Measurements from ENCODE around the gene RXRB.
"Not testable (repeated sequence)": the region's sequence is repeated elsewhere in the genome, so short reads cannot be mapped to it uniquely, and the experiment has no call there.

Gene RXRB

DNA sequence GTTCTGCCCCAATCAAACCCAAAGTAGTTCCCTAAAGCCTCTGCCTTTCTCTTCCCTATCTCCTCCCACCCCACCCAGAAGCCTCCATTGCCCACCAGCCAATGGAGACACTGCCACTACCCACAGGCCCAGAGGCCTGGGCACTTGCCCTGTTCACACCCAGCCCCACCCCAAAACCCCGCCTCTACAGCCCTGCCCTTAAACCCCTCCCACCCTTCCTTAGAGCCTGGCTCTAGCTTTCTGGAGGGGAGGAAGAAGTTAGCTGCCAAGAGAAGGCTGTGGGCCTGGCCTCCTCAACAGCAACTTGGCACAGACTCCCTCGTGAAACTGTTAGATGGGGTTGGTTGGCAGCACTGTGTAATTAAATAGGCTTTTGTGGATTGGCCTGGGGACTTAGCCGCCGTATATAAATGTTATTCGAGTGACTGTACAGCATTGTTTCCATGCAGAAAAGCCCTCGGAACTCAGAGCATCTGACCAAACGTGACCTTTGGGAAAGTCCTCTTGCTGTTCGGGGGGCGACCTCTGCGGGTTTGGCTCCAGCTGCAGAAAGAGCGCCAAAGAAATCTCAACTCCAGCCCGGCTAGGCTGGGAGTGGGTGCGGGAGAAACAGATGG lies 39.6 kb downstream of the RXRB start:
- no peak for DNase-seq

DNA sequence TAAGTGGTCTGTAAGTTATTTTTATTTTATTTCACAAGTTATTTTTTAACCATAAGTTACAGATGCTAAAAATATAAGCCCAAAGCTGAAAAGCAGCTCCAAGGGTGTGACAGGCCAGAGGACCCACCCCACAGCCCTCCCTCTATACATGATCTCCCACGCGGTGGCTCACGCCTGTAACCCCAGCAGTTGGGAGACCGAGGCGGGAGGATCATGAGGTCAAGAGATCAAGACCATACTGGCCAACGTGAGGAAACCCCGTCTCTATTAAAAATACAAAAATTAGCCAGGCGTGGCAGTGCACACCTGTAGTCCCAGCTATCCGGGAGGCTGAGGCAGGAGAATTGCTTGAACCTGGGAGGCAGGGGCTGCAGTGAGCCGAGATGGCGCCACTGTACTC lies 40.4 kb downstream of the RXRB start:
- DNase-seq, result no peak

DNA sequence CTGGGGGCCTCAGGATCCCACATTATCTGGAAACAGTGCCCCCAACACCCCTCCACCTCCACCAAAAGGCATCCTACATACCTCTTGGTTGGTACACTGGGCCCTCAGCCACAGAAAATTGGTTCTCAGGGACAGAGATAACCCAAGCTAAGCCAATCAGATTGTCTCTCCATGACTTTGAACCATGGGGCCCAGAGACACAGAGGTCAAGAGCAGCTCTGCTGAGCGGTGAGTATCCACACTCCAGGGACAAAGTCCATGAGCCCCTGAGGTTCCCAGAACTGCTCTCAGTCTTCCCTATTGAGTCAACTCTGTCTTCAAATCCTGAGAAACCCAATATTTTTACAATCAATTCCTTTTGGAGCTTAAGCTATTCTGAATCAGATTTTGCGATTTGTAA lies 43.5 kb downstream of the RXRB start:
- no peak for DNase-seq

DNA sequence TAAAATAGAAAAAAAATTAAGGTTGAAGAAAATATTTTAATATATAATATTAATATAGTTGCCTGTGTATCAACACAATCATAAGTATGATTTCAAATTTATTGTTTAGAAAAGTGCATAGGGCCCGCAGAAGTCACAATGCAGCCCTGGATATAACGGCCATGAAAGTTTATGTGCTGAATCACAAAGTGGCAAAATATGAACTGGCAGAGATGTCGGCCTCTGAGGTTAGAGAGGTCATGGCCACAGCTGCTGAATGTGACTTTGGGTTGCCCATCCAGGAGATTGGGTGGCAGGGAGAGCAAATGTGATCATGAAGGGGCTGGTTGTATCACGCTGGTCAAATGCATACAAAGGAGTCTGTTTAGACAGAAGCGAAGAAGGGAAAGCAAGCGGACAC lies 43.9 kb downstream of the RXRB start:
- no peak for DNase-seq

DNA sequence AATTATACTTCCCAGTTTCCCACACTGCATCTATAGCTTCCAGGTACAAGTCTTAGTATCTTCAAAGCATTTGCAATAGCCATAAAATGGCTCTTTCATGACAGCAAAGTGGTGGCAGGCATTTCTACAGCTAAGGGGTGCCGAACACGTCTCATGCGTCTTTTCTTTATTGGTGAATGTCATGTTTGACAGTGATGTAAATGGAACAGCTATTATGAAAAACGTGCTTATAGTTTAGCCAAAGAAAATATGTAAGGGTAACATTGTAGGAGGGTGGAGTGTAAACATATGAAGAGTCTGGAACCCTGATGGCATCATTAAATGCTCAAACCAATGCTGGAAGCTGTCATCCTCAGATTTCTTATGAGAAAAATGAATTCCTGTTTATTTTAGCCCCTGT lies 46.1 kb downstream of the RXRB start:
- DNase-seq, result no peak

DNA sequence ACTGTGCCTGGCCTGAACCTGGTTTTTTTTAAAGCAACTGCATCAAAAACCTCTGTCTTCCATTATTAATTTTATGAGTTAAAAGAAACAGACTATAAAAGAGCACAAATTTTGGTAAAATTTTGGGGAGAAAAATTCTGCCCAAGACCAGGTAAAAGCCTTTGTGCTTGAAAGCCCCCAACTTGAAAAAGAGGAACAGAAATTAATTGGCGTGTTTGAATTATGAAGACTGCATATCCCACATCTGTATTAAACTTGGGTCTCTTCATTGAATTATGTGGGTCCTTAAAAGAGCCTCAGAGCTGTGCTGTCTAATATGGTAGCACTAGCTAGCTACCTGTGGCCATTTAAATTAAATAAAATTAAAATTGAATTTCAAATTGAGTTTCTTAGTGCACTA lies 49.4 kb downstream of the RXRB start:
- no peak for DNase-seq

DNA sequence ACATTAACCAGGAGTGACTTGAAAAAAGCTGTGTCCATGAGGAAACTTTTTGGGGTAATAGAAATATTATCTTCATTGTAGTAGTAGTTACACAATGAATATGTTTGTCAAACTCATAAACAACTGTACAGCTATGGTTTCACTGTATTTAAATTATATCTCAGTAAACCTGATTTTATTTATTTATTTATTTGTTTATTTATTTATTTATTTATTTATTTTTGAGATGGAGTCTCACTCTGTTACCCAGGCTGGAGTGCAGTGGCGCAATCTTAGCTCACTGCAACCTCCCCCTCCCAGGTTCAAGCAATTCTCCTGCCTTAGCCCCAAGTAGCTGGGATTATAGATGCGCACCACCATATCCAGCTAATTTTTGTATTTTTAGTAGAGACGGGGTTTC lies 49.9 kb downstream of the RXRB start:
- DNase-seq, result not testable (repeated sequence)

DNA sequence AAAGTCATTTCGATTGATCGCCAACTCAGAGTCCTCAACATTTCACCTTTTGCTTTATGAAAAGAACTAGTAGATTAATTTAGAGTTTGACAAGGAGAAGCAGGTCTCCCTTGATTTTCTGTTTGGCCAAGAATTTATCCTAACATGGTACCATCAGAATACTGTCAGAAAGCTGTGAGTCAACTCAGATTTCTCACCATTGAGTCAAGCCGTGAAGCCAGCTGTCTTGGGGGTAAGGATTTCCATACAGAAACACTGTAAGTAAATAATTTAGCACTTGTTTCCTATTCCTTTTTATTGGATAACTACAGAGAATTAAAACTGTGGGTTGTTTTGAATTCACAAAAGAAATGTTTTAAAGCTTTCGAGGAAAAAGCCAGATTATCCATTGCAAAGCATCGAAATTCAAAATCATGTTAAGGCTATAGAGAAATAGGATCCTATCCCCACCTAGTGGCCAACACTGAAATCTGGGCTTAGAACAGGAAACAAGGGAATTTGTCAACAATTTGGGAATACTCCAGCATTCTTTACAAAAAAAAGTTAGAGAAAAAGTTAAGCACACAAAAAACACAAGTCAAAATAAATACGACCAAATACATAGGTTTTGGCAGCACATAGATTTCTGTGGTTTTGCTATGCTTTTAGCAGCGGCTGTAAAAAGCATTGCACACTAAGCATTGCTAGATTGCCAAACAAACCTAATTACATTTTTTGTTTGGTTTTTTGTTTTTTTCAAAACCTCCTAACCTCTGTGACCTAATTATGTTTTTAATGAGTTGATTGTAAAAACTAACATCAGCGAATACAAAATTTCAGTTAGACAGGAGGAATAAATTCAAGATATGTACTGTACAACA lies 52.4 kb downstream of the RXRB start:
- DNase-seq, result no peak

DNA sequence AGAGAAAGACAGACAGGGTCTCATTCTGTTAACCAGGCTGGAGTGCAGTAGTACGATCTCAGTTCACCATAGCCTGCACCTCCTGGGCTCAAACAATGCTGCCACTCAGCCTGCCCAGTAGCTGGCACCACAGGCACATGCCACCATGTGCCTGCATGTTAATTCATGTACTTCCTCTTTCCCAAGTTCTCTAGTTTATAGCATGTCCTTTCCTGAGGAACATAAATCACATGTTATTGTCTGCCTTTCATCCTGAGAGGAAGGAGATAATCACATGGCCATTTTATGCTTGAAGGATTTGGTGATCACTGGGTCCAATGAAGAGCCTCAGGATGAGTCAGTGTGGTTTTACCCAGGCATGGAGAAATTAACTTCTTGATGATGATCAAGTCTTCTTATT lies 56.1 kb downstream of the RXRB start:
- DNase-seq, result no peak

Measured in SHP77 treated with DMSO at 0.1 percent for 48 hours (cell line).